WI38 (cell line): ENCODE data around the gene ARMC8.
A peak's percentile ranks its signal among the peaks of the same experiment; 100 is the strongest.
"Not testable (repeated sequence)": the region's sequence is repeated elsewhere in the genome, so short reads cannot be mapped to it uniquely, and the experiment has no call there.

Source experiments
- H3K4me3 ChIP-seq: 2 replicates; pipeline ENCODE4 v1.5.1; 2011; ENCODE audit warnings: low read depth, mild to moderate bottlenecking, control low read depth, low read length
- CTCF ChIP-seq: IDR thresholded peaks from 2 replicates; pipeline ENCODE4 v1.5.1; 2012; ENCODE audit warnings: low read depth, mild to moderate bottlenecking, control low read depth, low read length

Gene ARMC8

GRCh38 chr3:138187296-138188012, at the start of gene ARMC8:
ARMC8 (plus strand) TSS chr3:138187301; CDS start chr3:138187555, 254 bp downstream.
- no peak for TF ChIP-seq CTCF
- H3K4me3 ChIP-seq, result peak within 1 kb of the TSS; percentile 90

GRCh38 chr3:138137861-138138260, 49.2 kb upstream of the ARMC8 start:
- H3K4me3 ChIP-seq, result no peak overlapping the region
- no peak for TF ChIP-seq CTCF

GRCh38 chr3:138139691-138140090, 47.4 kb upstream of the ARMC8 start:
- TF ChIP-seq CTCF, result no peak

GRCh38 chr3:138140940-138141339, 46.2 kb upstream of the ARMC8 start:
- no peak overlapping the region for H3K4me3 ChIP-seq
- TF ChIP-seq CTCF, result no peak

More at GRCh38 chr3:138139691-138140090, 47.4 kb upstream of the ARMC8 start:
- no peak overlapping the region for H3K4me3 ChIP-seq

- H3K4me3 ChIP-seq, result not testable (repeated sequence)
These were observed 44.9 kb upstream of the ARMC8 start for GRCh38 chr3:138142181-138142580.

GRCh38 chr3:138148503-138148902, 38.6 kb upstream of the ARMC8 start:
- TF ChIP-seq CTCF, result no peak
- H3K4me3 ChIP-seq, result no peak overlapping the region

GRCh38 chr3:138154534-138154933, 32.6 kb upstream of the ARMC8 start:
- TF ChIP-seq CTCF, result no peak
- H3K4me3 ChIP-seq, result no peak overlapping the region

GRCh38 chr3:138157743-138158142, 29.4 kb upstream of the ARMC8 start:
- H3K4me3 ChIP-seq, result no peak overlapping the region
- TF ChIP-seq CTCF, result no peak
